GM19372 (cell line): ENCODE results near the gene CDK12.

Experiments
- ATAC-seq: cut with Tn5 transposase; IDR thresholded peaks from one replicate; pipeline ENCODE4 v1.9.1; 2021; ENCODE audit warnings: mild to moderate bottlenecking, low read depth, moderate library complexity; ENCODE audit not compliant: unreplicated experiment

Gene CDK12

DNA sequence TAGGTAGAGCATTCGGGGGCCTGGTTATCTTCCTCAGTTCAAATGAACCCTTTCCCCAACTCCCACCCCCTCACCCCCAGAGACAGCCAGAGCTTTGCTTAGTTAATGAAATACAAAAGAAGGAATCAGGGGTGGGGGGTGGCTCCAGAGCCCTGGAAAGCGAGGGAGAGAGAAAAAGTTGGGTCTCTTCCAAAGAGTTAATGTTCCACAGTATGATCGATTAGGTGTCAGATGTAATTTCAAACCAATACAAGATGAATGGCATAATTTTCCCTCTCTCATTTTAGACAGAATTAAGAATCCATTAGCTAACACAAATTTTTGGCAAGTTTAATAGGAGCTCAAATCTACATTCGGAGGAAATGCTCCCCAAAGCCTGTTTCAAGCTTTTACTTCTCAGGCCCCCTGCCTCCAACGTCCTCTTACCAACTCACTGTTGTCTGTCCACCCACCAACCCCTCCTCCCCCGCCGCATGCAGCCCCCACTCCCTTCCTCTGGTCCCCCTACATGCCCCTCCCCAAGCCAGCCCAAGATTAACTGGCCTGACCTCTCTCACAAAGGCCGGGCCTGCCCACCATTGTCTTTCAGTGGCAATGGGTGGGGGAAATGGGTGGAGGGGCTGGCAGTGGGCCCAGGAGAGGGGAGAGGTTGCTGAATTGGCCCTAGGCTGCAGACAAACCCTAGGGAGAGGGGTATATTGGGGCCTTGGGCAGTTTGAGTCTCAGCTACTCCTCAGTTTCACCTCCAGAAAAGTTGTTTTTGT, 118.2 kb downstream of the CDK12 start:
- ATAC-seq: no peak

DNA sequence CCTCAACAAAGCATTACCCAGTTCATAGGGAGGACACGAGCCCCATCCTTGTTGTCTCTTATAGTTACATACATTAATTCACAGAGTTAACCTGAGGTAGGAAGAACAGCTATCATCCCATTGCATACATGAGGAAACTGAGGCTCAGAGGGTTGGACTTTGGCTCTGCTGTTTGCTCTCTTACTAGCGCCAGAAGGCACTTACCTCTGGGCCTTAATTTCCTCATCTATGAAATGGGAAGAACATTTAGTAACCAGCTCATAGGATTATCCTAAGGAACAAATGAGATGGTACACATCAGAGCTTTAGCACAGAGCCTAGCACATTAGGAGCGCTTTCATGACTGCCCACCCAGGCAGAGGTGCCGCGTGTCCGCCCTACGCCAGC, 118.8 kb downstream of the CDK12 start:
- ATAC-seq: no peak

DNA sequence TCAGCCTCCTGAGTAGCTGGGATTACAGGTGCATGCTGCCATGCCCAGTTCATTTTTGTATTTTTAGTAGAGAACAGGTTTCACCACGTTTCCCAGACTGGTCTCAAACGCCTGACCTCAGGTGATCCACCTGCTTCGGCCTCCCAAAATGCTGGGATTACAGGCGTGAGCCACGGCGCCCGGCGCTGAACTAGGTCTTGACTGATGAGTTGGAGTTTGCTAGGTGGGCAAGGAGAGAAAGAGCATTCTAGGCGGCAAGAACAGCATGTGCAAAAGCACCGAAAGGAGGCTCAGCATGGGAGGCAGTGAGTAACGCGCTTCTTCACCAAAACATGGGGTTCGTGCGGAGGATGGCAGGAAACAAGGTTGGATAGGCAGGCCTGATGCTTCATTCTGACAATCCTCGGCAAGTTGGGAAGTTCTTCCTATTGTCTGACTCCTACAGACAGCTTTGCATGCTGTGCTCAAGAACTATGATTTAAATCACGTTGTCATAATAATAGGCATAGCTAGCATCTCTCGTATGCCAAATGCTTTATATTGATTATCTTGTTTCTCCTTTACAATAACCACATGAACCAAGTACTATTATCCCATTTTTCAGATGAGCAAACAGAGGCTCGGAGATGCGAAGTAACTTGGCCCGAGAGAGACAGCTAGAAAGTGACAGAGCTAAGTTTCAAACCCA, 119.9 kb downstream of the CDK12 start:
- ATAC-seq: no peak

DNA sequence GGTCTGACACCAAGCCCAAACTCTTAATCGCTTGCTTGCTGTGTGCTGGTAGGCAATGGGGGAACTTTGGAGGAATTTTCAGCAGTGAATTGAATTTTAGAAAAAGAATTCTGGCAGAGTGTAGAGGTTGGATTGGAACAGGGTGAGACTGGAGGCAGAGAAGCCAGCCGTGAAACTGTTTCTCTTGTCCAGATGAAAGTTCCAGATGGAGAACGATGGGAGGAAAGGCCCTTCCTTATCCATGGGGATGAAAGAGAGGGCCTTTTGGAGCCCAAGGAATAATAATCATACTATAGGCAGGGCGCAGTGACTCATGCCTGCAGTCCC, 120.4 kb downstream of the CDK12 start:
- ATAC-seq: no peak

DNA sequence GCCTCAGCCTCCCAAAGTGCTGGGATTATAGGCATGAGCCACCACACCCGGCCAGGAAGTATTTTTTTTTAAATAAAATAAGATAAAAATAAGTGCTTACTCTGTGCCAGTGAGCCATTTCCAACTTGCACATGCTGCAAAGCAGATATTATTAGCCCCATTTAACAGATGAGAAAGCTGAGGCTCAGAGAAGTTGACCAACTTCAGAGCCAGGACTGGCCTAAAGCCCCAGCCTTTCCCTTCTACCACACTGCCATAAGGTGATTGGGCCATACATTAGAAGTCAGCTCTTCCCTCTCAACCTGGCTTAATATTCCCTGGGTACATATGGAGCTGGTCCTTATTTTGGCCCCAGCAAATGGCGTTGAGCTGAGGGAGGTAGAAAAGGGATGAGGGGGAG, 121.4 kb downstream of the CDK12 start:
- ATAC-seq: no peak
